AG04450 (cell line): Measurements from ENCODE around the gene SH3PXD2A. TPM values are rescaled to one million over a fixed set of nuclear protein-coding genes. Genes with fewer than 3 reads are reported as not detected.

Source experiments
- CTCF ChIA-PET: fragments of 300-600, 350-600 bp; formaldehyde crosslinking; extraction: SDS; loops from one replicate; lab custom pipeline; 2022; ENCODE audit warnings: antibody characterized with exemption, inconsistent platforms; lab: Charles Lee
- POLR2A ChIA-PET: fragments of 350-600 bp; formaldehyde crosslinking; extraction: SDS; loops from one replicate; lab custom pipeline; 2021; ENCODE audit warnings: antibody characterized with exemption, inconsistent platforms; lab: Yijun Ruan, JAX
- DNase-seq: peaks from one replicate; pipeline ENCODE4 v3.0.0-alpha.2; 2011; ENCODE audit warnings: low read depth, low spot score
- H3K27ac ChIP-seq: one replicate; pipeline ENCODE4 v1.5.1; 2012; ENCODE audit warnings: low read depth, low read length, control low read depth
- H3K27me3 ChIP-seq: one replicate; pipeline ENCODE4 v1.6.0; 2012; ENCODE audit warnings: low read length; ENCODE audit not compliant: control insufficient read depth, insufficient read depth
- H3K4me3 ChIP-seq: 2 replicates; pipeline ENCODE4 v1.5.1; 2011; ENCODE audit warnings: mild to moderate bottlenecking, low read depth, low read length, control low read depth
- H3K9me3 ChIP-seq: 2 replicates; pipeline ENCODE4 v1.5.1; 2012; ENCODE audit warnings: low read length; ENCODE audit not compliant: control insufficient read depth, insufficient read depth
- CTCF ChIP-seq: IDR thresholded peaks from 2 replicates; pipeline ENCODE4 v1.5.1; 2011; ENCODE audit warnings: low read depth, low read length, control low read depth, inconsistent platforms
- polyA plus RNA-seq: library from polyadenylated mRNA; depleted of rRNA; stranded (reverse); fragments of >200 nt; gene quantifications from 2 replicates; pipeline ENCODE4 v1.2.3, GENCODE V29; 2011

Gene SH3PXD2A
- polyA plus RNA-seq, 1 experiment: 22.9 TPM

- Histone ChIP-seq H3K4me3 (no peak overlapping the region), H3K9me3 (no peaks in the 10 kb centered on the region), H3K27ac (no peak overlapping the region), H3K27me3 (no peaks in the 10 kb centered on the region)
- no peak for TF ChIP-seq CTCF
- ChIA-PET POLR2A (no interaction called here), CTCF (interaction anchor here (0.6 kb wide), 1 partner anchor 169 kb away, joined by 6 read pairs; no protein-coding TSS in a partner anchor)
- DNase-seq: no peak
These were observed 43.9 kb downstream of the SH3PXD2A start for GRCh38 chr10:103811463-103811862.

GRCh38 chr10:103808780-103809179 lies 46.6 kb downstream of the SH3PXD2A start:
- Histone ChIP-seq H3K27me3 (no peaks in the 10 kb centered on the region), H3K9me3 (no peaks in the 10 kb centered on the region), H3K27ac (no peak overlapping the region), H3K4me3 (no peak overlapping the region)
- no peak for DNase-seq
- ChIA-PET POLR2A (no interaction called here), CTCF (no interaction called here)
- TF ChIP-seq CTCF: no peak

- no peak for TF ChIP-seq CTCF
- no peaks in the 10 kb centered on the region for H3K27me3 ChIP-seq
- POLR2A ChIA-PET: no interaction called here
- no peaks in the 10 kb centered on the region for H3K9me3 ChIP-seq
- no peak overlapping the region for H3K4me3 ChIP-seq
- CTCF ChIA-PET: no interaction called here
- DNase-seq: no peak
- no peak overlapping the region for H3K27ac ChIP-seq
These were observed 47.4 kb downstream of the SH3PXD2A start for GRCh38 chr10:103807996-103808395.

GRCh38 chr10:103806395-103807187 lies 48.8 kb downstream of the SH3PXD2A start:
- H3K9me3 ChIP-seq: no peaks in the 10 kb centered on the region
- CTCF ChIA-PET: no interaction called here
- no peak overlapping the region for H3K4me3 ChIP-seq
- H3K27me3 ChIP-seq: no peaks in the 10 kb centered on the region
- H3K27ac ChIP-seq: no peak overlapping the region
- POLR2A ChIA-PET: no interaction called here
- no peak for DNase-seq
- TF ChIP-seq CTCF: no peak

- Histone ChIP-seq H3K27ac (no peak overlapping the region), H3K27me3 (no peaks in the 10 kb centered on the region), H3K4me3 (no peak overlapping the region), H3K9me3 (no peaks in the 10 kb centered on the region)
- no peak for TF ChIP-seq CTCF
- ChIA-PET POLR2A (no interaction called here), CTCF (no interaction called here)
- no peak for DNase-seq
These were observed 49.6 kb downstream of the SH3PXD2A start for GRCh38 chr10:103805781-103806180.
